Colonic mucosa (tissue), 4 donors: ENCODE measurements around the gene BMPER. TPM values are rescaled to one million over a fixed set of nuclear protein-coding genes. Genes with fewer than 3 reads are reported as not detected.

Experiments
- DNase-seq: peaks from one replicate; pipeline ENCODE4 v3.0.0-alpha.2; 2020
- H3K27ac ChIP-seq: fragments of 200-600 bp; one replicate; pipeline ENCODE4 v1.8.0; 2021
- H3K27me3 ChIP-seq: fragments of 200-600 bp; one replicate; pipeline ENCODE4 v1.8.0; 2021
- H3K36me3 ChIP-seq: fragments of 200-600 bp; one replicate; pipeline ENCODE4 v1.8.0; 2021
- H3K4me1 ChIP-seq: fragments of 200-600 bp; one replicate; pipeline ENCODE4 v1.8.0; 2021; ENCODE audit warnings: mild to moderate bottlenecking
- H3K4me3 ChIP-seq: fragments of 200-600 bp; one replicate; pipeline ENCODE4 v1.8.0; 2021
- H3K9ac ChIP-seq, 2 donors: one replicate each; pipeline ENCODE4 v1.7.0; 2013; ENCODE audit warnings: control low read depth in 2 of 2, low read depth in 2 of 2, low read length in 2 of 2
- H3K9me3 ChIP-seq: fragments of 200-600 bp; one replicate; pipeline ENCODE4 v1.8.0; 2021
- intact Hi-C: fragments of 100-400 bp; cut with DNase I; formaldehyde crosslinking; loops from one replicate; pipeline ENCODE4 v1.14.1; 2022
- total RNA-seq, 2 donors: library from RNA; stranded (reverse); fragmentation: NEBNext Ultra II Directional in 1 of 2; extraction: Animal tissue kit (Norgen Biotek cat#: 25700) in 1 of 2; gene quantifications; one replicate each; pipeline ENCODE4 v1.2.1, GENCODE V29; 2021
- TF ChIP-seq, protein P1 (sequence below): fragments of 200-600 bp; IDR thresholded peaks from one replicate; pipeline ENCODE4 v1.8.0; 2022; ENCODE audit warnings: antibody characterized with exemption, mild to moderate bottlenecking
- donor health status: healthy.
- donor health status: DM: no; HTN: no; CAD: no.
- donor health status: DM: no; HTN: no; CAD: no.

Gene BMPER
- total RNA-seq, 2 donors from 2014 or later: 0.85 to 1.3 TPM

DNA sequence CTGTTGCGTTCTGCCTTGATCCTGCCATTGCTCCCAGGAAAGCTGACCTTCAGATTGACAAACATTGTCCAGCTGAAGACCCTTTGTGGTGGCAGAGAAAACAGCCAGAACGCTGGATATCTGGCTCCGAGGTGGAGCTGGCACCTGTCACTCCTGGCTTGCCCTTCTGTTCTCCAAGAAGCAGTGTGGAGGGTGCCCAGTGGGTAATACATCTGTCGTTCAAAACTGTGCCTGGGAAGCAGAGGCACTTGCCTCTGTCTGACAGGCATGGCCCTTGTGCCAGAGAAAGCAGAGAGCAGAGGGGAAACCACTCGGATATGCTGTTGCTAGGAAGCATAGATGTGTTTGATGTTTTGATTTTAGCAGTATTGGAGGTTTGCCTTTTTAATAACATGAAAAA lies 231.4 kb downstream of the BMPER start:
- no peak overlapping the region for H3K27ac ChIP-seq
- no peak overlapping the region for H3K4me3 ChIP-seq
- intact Hi-C loops: no loop called here
- no peaks in the 10 kb centered on the region for H3K36me3 ChIP-seq
- no peak overlapping the region for H3K9ac ChIP-seq
- H3K27me3 ChIP-seq: no peaks in the 10 kb centered on the region
- TF ChIP-seq, protein P1, sequence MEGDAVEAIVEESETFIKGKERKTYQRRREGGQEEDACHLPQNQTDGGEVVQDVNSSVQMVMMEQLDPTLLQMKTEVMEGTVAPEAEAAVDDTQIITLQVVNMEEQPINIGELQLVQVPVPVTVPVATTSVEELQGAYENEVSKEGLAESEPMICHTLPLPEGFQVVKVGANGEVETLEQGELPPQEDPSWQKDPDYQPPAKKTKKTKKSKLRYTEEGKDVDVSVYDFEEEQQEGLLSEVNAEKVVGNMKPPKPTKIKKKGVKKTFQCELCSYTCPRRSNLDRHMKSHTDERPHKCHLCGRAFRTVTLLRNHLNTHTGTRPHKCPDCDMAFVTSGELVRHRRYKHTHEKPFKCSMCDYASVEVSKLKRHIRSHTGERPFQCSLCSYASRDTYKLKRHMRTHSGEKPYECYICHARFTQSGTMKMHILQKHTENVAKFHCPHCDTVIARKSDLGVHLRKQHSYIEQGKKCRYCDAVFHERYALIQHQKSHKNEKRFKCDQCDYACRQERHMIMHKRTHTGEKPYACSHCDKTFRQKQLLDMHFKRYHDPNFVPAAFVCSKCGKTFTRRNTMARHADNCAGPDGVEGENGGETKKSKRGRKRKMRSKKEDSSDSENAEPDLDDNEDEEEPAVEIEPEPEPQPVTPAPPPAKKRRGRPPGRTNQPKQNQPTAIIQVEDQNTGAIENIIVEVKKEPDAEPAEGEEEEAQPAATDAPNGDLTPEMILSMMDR: no peak
- H3K4me1 ChIP-seq: no peaks in the 10 kb centered on the region
- no peak for DNase-seq
- no peaks in the 10 kb centered on the region for H3K9me3 ChIP-seq

DNA sequence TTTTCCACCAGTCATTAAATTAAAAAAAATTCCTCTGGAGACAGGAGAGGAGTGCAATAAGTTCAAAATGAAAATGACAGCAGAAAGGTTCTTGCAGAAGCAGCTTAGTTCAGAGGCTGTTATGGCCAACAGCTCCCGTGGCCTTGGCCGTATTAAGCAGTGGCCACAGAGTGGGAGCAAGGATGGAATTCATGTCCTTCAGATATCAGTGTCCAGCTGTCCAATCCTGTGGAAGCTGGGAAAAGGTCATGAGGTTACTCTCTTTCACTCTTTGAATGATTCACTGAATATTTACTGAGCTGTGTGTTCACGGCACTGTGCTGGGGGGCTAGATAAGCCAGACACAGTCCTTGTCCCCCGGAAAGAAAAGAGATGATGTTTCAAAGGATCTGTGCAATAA lies 231.8 kb downstream of the BMPER start:
- intact Hi-C loops: no loop called here
- Histone ChIP-seq H3K4me3 (no peak overlapping the region), H3K36me3 (no peaks in the 10 kb centered on the region), H3K9me3 (no peaks in the 10 kb centered on the region), H3K9ac (no peak overlapping the region), H3K4me1 (no peaks in the 10 kb centered on the region), H3K27me3 (no peaks in the 10 kb centered on the region), H3K27ac (no peak overlapping the region)
- DNase-seq: no peak
- TF ChIP-seq, protein P1: no peak

DNA sequence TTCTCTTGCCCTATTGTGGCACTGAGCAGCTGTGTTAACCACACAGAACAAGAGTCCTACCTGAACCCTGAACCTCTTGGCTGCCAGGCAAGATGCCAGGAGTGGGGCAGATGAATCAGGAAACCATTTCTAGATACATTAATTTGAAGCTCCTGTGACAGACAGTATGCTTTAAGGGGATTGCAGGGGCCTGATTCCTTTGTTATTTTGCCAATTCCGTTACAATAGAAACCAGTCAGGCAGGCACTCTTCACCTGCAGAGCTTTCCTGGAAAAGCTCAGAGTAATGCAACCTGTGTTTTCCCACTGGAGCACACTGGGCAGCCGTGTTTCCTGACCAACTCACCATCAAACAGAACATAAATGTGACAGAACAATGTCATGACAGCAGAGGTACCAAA lies 233.1 kb downstream of the BMPER start:
- Histone ChIP-seq H3K9ac (no peak overlapping the region), H3K36me3 (no peaks in the 10 kb centered on the region), H3K27ac (no peak overlapping the region), H3K9me3 (no peaks in the 10 kb centered on the region), H3K4me1 (no peaks in the 10 kb centered on the region), H3K4me3 (no peak overlapping the region), H3K27me3 (no peaks in the 10 kb centered on the region)
- no peak for DNase-seq
- TF ChIP-seq, protein P1: no peak
- intact Hi-C loops: no loop called here

DNA sequence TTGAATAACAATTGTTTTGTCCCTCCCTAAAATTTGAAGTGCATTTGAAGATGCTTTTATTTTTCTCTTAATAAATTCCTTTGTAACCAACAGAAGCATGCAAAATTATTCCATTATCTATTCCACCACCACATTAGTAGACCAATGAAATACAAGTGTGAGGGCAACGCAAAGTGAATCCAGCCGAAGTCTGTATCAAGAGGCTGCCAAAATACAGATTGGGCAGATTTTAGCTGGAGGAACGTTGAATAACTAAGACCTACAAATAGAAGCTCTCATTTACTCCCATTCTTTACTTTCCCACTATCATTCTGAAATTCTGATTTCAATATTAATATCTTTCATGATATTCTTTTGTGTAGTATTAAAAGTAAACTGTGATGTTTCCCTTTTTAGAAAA lies 233.7 kb downstream of the BMPER start:
- no peaks in the 10 kb centered on the region for H3K27me3 ChIP-seq
- intact Hi-C loops: no loop called here
- no peak overlapping the region for H3K4me3 ChIP-seq
- H3K9me3 ChIP-seq: no peaks in the 10 kb centered on the region
- DNase-seq: no peak
- no peaks in the 10 kb centered on the region for H3K36me3 ChIP-seq
- H3K27ac ChIP-seq: no peak overlapping the region
- H3K4me1 ChIP-seq: no peaks in the 10 kb centered on the region
- TF ChIP-seq, protein P1: no peak
- H3K9ac ChIP-seq: no peak overlapping the region

DNA sequence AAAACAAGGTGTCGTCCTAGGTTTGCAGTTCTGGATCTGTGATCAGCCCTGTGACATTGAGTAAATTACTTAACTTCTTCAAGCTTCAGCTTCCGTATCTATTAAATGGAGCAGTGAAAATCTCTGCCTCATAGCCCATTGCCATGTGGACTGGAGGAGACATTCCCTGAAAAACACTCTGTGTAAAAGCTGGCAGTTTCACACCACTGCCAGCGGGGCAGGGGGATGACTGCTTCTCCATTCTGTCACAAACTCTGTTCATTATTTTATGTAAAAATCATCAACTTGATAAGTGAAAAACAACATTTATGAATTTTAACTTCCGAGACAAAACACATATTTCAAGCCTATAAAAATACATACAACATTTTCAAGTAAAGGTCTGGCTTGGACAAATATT lies 234.7 kb downstream of the BMPER start:
- Histone ChIP-seq H3K9ac (no peak overlapping the region), H3K9me3 (no peaks in the 10 kb centered on the region), H3K36me3 (no peaks in the 10 kb centered on the region), H3K27me3 (no peaks in the 10 kb centered on the region), H3K4me3 (no peak overlapping the region), H3K4me1 (no peaks in the 10 kb centered on the region), H3K27ac (no peak overlapping the region)
- TF ChIP-seq, protein P1: no peak
- intact Hi-C loops: no loop called here
- no peak for DNase-seq

DNA sequence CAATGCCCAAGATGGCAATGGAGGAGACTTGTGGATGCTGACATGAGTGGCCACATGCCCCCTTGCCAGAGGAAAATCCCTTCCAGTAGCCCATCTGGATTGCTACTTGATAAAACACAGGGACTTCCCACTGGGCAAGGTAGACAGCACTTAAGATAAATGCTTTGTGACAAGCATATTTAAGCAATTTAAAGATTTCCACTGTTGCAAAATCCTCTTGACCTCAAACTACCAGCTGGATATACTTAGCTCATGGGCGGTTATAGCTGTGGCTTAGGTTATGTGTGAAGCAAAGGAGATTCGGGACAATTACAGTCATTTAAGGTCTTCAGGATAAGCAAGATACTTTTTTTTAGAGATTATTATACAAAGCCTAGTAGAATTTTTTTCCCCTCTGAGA lies 238.1 kb downstream of the BMPER start:
- no peak for DNase-seq
- Histone ChIP-seq H3K27ac (no peak overlapping the region), H3K27me3 (no peaks in the 10 kb centered on the region), H3K9ac (no peak overlapping the region), H3K9me3 (no peaks in the 10 kb centered on the region), H3K4me1 (no peaks in the 10 kb centered on the region), H3K4me3 (no peak overlapping the region), H3K36me3 (no peaks in the 10 kb centered on the region)
- intact Hi-C loops: no loop called here
- TF ChIP-seq, protein P1: no peak
